ENCODE data around the gene PARP8. TPM values are rescaled to one million over a fixed set of nuclear protein-coding genes. Genes with fewer than 3 reads are reported as not detected.
"Not testable (repeated sequence)": the region's sequence is repeated elsewhere in the genome, so short reads cannot be mapped to it uniquely, and the experiment has no call there.

Gene PARP8
- total and polyA plus RNA-seq, 9 of the 15 experiments (the other 6 are each of a cell fraction or from before 2014, with no cell fraction given), result 0.03 to 0.31 TPM; not detected in 7

DNA sequence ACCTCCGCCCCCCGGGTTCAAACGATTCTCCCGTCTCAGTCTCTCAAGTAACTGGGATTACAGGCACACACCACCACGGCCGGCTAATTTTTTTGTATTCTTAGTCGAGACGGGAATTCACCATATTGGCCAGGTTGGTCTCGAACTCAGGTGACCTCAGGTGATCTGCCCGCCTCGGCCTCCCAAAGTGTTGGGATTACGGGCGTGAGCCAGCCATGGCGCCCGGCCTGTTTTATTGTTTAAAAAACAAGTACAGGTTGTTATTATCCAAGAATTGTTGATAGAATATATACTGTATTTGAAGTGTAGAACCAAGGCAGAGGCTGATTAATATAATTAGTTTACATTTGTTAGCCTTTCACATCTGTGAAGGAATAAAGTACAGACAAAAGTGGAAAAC, 8.9 kb downstream of the PARP8 start:
- H3K27me3 ChIP-seq (ENCODE audit: control insufficient read depth in 2 of 2, insufficient read depth in 2 of 2, low read length in 2 of 2), result no peaks in the 10 kb centered on the region
- DNase-seq (ENCODE audit: extremely low read depth in 1 of 4, low spot score in 3 of 4) (no peak), ATAC-seq (no peak), FAIRE-seq (no peak)
- no TSS peak for BruUV-seq (replicated peaks)
- H3K4me1 ChIP-seq (replicated peaks in 1 of 2; ENCODE audit: control insufficient read depth in 2 of 2, insufficient read depth in 2 of 2, low read length in 2 of 2), result no peaks in the 10 kb centered on the region
- no peaks in the 10 kb centered on the region for H3K9me1 ChIP-seq (ENCODE audit: control insufficient read depth, insufficient read depth, low read length)
- ChIA-PET POLR2A (no interaction called here), CTCF (ENCODE audit: low intra/inter-chr PET ratio) (no interaction called here)
- no peak for TF ChIP-seq NUFIP1 (IDR thresholded peaks at IDR 0.05; ENCODE audit: partially characterized antibody)
- no peaks in the 10 kb centered on the region for H4K20me1 ChIP-seq (replicated peaks; ENCODE audit: control insufficient read depth, insufficient read depth, low read length)
- H3K36me3 ChIP-seq (ENCODE audit: control insufficient read depth, insufficient read depth, low read length), result no peaks in the 10 kb centered on the region
- in situ Hi-C loops (cut with MboI), result no loop called here
- WGBS (ENCODE audit: insufficient coverage, low coverage, missing lambda C conversion rate), result 2% methylated on average over 15 of the region's 15 CpGs
- H3K9me3 ChIP-seq (replicated peaks; ENCODE audit: control insufficient read depth, insufficient read depth, low read depth, low read length), result no peaks in the 10 kb centered on the region
- no peak overlapping the region for H3K9ac ChIP-seq (ENCODE audit: insufficient read depth in 1 of 2, low read depth in 2 of 2, low read length in 2 of 2)
- H3K79me2 ChIP-seq (ENCODE audit: control insufficient read depth, insufficient read depth, low read length), result no peaks in the 10 kb centered on the region
- no peak overlapping the region for H3K4me2 ChIP-seq (ENCODE audit: insufficient read depth, low read length)
- no peak overlapping the region for H2AFZ ChIP-seq (ENCODE audit: low read depth, low read length)
- H3K4me3 ChIP-seq, result no peak overlapping the region
- intact Hi-C loops (cut with micrococcal nuclease), result no loop called here
- no peak overlapping the region for H3K27ac ChIP-seq (ENCODE audit: extremely low read depth, low read depth, low read length)

DNA sequence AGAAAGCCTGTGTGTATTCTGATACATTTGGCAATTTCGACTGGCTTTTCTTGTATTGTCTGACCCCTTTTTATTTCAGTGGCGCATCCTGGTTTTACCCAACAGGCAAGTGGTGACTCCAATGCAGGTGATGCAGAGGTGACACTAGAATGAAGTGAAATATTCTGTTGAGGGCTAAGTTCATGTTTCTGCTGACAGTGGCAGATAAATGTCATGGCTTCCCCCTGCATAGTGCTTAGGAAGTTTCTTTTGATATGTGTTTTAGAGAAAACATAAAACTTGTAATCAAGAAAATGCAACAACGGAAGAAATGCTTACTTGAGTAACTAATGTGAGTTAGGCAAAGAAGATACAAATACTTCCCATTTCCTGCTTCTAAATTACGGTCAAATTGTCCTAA, 13.1 kb downstream of the PARP8 start:
- H3K27me3 ChIP-seq (ENCODE audit: control insufficient read depth in 2 of 2, insufficient read depth in 2 of 2, low read length in 2 of 2); H3K4me3 ChIP-seq; CTCF ChIA-PET (ENCODE audit: low intra/inter-chr PET ratio); FAIRE-seq; BruUV-seq (replicated peaks); H3K9ac ChIP-seq (ENCODE audit: insufficient read depth in 1 of 2, low read depth in 2 of 2, low read length in 2 of 2); H3K27ac ChIP-seq (ENCODE audit: extremely low read depth, low read depth, low read length); in situ Hi-C loops (cut with MboI); H3K36me3 ChIP-seq (ENCODE audit: control insufficient read depth, insufficient read depth, low read length); H3K9me1 ChIP-seq (ENCODE audit: control insufficient read depth, insufficient read depth, low read length); ATAC-seq; H3K4me1 ChIP-seq (replicated peaks in 1 of 2; ENCODE audit: control insufficient read depth in 2 of 2, insufficient read depth in 2 of 2, low read length in 2 of 2); intact Hi-C loops (cut with micrococcal nuclease); H3K79me2 ChIP-seq (ENCODE audit: control insufficient read depth, insufficient read depth, low read length); POLR2A ChIA-PET; H4K20me1 ChIP-seq (replicated peaks; ENCODE audit: control insufficient read depth, insufficient read depth, low read length); H3K9me3 ChIP-seq (replicated peaks; ENCODE audit: control insufficient read depth, insufficient read depth, low read depth, low read length); DNase-seq (ENCODE audit: extremely low read depth in 1 of 4, low spot score in 3 of 4); H3K4me2 ChIP-seq (ENCODE audit: insufficient read depth, low read length); H2AFZ ChIP-seq (ENCODE audit: low read depth, low read length): not testable (repeated sequence)
- WGBS (ENCODE audit: insufficient coverage, low coverage, missing lambda C conversion rate), result 4% methylated on average over 4 of the region's 4 CpGs
